ENCODE measurements around the gene ZNF516.

GRCh38 chr18:76431437-76432273 lies 63.4 kb downstream of the ZNF516 start:
- no peak for TF ChIP-seq PBX3 (IDR thresholded peaks at IDR 0.05)
- no peak for TF ChIP-seq ELK1 (IDR thresholded peaks at IDR 0.05; ENCODE audit: low read depth, low read length)
- no peak for TF ChIP-seq HOXB5 (CRISPR knock-in tag; IDR thresholded peaks at IDR 0.05)
- no peak for TF ChIP-seq EHMT2 (IDR thresholded peaks at IDR 0.05; ENCODE audit: low read depth)

Data from A549 (cell line).